HG02798 (cell line): Measurements from ENCODE around the gene MYO3B.
"Not testable (repeated sequence)": the region's sequence is repeated elsewhere in the genome, so short reads cannot be mapped to it uniquely, and the experiment has no call there.

Experiments used
- ATAC-seq: cut with Tn5 transposase; IDR thresholded peaks from one replicate; pipeline ENCODE4 v1.9.1; 2021; ENCODE audit warnings: mild to moderate bottlenecking; ENCODE audit not compliant: unreplicated experiment, poor library complexity

The MYO3B gene

DNA sequence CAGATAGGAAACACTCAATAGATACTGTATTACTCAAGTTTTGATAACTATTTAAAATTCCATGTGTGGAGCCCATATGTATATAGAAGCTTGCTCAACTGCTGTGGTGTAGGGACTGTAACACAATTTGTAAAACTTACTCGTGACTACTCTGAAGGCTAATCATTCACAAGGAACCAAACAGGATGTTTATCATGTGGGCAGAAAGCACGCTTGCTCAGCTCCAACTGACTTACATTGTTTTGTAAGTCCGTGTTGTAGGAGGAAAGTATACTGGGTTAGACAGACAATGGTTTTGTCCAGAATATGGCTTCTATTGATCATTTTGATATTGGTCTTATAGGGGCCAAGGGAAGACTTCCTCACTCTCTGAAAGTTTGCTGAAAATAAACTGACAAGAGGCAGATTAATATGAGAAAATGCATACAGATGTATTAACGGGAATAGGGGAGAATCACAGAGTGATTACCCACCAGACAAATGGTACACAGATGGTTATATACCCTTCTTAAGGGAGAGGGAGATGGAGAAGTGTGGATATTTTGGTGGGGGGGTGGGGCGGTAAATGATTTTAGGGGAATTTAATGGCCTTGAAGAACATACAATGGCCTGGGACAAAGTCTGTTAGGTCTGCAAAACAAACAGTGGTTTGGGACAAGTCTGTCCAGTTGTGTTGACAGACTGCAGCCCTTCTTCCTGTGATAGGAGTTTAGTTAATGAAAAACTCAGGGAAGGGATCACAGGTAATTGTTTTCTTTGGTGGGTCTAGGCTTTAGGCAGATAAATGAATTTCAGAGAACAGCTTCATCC lies 277.9 kb downstream of the MYO3B start:
- ATAC-seq = no peak

DNA sequence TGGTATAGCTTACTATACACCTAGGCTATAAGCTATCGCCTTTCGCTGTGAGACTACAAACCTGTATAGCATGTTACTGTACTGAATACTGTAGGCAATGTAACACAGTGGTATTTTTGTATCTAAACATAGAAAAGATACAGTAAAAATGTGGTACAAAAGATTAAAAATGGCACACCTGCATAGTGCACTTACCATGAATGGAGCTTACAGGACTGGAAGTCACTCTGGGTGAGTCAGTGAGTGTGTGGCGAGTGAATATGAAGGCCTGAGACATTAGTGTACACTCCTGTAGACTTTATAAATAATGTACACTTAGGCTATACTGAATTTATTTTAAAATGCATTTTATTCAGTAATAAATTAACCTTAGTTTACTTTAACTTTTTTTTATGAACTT lies 279.0 kb downstream of the MYO3B start:
- no peak for ATAC-seq

DNA sequence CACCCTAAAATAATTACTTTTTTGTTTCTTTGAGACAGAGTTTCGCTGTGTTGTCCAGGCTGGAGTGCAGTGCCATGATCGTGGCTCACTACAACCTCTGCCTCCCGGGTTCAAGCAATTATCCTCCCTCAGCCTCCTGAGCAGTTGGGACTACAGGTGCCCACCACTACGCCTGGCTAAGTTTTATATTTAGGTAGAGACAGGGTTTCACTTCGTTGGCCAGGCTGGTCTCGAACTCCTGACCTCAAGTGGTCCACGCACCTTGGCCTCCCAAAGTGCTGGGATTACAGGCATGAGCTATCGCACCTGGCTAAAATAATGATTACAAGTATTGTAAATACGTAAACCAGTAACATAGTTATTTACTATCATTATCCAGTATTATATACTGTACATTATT lies 279.8 kb downstream of the MYO3B start:
- no peak for ATAC-seq

DNA sequence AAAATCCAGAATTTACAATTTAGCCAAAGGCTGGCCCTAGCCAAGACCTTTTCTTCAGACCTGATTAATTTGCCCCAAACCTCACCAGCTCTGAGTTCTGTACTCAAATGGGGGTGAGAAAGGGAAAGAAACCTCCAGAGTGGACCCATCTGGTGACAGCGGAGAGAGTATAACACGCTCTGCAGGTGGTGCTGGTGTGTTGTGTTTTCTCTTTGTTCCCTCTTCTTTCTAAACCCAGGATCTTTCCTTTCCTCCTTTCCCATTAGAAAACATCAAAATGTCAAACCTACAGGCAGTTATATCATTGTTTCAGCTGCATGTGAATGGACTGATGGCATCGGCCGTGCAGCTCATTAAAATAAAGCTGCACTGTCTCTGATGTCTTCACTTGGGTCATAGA lies 283.9 kb downstream of the MYO3B start:
- ATAC-seq = no peak

DNA sequence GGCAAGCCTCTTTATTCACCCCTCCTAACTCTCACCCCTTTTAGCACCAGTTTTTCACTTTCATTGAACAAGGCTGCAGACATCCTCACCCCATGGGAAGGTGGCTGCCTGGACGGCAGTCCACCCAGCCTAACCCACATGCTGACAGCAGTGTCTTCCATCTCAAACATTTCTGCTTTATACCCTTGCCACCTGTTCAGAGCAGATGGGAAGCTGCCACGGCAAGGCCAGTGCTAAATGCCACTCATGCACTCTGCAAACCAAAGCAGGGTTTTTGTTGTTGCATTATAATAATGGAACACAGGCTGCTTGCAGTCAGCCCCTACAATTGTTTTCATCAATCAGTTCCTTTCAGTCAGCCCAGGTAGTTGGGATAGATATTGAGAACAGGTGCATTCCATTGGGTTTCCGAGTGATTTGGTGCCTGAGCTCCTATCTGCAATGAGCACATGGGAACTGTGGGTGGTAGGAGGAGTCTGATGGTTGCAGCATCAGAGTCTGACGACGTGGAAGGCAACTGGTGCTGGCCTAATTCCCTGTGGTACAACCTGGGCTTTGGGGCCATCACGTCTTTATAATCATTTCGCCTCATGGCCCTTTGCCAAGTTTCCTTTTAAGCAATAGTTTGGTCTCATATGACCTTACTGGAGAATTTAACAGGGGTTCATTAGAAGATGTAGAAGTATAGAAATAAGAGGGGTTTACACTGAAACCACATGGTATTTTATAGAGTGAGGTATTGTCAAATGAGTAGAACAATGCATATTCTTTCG lies 284.7 kb downstream of the MYO3B start:
- no peak for ATAC-seq

DNA sequence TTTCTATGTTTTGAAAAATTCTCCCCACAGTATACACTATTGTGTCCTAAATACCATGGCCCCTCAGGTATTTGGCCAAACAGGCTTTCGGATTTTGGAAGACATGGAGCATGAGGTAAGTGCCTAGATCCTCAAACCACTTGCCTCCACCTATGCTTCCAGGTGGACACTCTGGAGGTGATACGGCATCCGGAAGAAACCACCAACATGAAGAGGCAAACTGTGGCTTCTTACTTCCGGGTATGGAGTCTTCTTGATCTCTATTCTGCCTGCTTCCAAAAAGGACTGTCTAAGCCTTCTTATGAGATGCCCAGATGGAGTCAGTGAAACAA lies 285.2 kb downstream of the MYO3B start:
- no peak for ATAC-seq

DNA sequence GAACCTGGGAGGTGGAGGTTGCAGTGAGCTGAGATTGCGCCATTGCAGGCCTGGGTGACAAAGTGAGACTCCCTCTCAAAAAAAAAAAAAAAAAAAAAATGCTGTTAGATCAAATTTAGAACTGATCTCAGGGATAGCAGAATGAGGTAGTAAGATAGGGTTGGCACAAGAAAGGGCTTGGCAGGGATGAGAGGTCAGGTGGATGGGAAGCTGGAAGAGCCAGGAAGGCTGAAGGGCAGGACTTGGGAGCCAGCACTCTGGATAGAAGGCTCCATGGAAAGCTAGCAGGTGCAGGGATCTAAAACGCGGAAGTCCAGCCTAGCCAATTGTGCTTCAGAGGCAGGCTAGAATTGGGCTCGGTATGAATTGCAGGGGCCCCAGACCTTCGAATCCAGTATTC lies 286.3 kb downstream of the MYO3B start:
- ATAC-seq = no peak

DNA sequence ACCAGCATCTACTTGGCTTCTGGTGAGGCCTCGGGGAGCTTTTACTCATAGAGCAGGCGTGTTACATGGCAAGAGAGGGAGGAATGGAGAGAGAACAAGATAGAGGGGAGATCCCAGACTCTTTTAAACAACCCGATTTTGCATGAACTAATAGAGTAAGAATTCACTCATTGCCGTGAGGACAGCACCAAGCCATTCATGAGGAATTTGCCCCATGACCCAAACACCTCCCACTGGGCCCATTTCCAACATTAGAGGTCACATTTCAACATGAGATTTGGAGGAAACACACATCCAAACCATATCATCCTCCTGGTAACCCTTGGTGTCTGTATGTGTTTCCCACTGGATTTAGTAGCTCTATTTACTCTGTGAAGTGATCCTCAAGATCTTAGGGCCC lies 287.3 kb downstream of the MYO3B start:
- no peak for ATAC-seq

DNA sequence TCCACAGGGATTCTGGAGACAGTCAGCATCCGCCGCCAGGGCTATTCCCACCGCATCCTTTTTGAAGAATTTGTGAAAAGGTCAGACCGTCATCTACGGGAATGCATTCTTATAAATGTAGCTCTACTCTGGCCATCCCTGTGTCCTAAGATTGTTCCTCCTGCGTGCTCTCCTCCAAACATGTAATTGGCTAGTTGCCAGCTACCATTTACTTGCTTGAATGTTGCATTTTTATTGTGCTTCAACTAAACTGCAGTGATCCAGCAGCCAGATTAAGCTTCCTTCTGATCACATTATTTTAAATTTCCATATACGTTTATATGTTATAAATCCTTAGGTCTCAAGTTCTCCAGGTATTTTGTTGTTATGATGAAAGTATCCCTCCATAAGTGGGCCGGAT lies 288.7 kb downstream of the MYO3B start:
- ATAC-seq = no peak

DNA sequence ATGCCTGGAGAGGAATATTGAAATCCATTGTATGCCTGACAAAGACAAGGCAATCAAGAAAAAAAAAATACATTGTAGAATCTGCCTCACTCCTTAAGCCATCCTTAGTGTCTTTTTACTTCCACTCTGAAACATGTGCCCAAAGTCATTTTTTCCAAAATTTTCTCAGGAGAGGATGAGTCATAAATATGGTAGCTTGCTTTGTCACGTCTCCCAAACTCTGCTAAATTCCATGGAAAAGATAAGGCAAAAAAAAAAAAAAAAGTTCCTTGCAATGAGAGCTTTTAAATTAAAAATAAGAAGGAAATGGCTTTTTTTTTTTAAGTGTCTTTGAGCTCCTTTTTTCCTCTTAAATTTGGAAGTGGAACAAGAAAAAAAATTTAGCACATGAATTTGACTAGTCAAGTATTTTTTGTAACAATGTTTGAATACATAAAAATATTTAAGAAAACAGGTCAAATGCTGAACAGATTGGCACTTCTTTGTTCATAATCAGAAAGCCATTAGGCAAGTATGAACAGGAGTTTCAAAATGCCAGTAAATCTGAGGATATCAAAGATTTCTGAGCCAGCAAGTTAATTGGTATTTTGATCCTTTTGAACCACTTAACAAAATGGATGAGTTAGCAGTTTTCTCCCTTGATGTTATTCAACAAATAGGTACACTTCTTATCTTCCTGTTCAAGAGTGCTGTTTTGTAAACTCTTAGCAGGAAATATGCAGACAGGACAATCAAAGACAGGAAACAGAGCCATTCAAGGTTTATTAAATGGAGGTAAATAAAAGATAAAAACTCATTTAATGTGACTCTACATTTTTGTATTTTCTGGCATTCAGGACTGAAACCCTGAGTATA lies 289.8 kb downstream of the MYO3B start:
- no peak for ATAC-seq

DNA sequence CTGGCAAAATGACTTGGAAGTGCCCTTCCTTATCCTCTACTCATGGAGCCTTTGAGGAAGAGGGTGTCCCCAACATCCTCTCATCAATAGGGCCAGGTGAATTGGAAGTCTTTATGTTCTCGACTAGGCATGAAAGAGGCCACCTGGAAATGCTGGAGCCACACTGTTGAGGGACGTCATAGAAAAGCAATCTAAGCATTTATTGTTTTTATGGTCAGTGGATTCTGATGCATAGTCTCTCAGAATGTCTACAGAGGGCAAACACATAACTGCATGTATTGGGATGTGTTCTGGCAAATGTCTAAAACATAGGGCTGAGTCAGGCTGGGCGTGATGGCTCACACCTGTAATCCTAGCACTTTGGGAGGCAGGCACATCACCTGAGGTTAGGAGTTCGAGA lies 290.6 kb downstream of the MYO3B start:
- ATAC-seq = no peak

DNA sequence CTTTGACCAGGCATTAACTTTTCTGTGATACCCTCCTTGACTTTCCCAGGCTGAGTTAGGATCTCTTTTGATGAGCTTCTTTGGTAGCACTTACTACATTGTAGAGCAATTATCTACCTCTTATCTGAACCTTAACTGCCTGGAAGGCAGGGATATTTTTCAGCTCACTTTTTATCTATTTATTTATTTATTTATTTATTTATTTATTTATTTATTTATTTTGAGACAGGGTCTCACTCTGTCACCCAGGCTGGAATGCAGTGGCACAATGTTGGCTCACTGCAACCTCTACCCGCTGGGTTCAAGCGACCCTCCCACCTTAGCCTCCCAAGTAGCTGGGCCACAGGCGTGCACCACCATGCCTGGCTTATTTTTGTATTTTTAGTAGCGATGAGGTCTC lies 294.6 kb downstream of the MYO3B start:
- ATAC-seq = not testable (repeated sequence)

DNA sequence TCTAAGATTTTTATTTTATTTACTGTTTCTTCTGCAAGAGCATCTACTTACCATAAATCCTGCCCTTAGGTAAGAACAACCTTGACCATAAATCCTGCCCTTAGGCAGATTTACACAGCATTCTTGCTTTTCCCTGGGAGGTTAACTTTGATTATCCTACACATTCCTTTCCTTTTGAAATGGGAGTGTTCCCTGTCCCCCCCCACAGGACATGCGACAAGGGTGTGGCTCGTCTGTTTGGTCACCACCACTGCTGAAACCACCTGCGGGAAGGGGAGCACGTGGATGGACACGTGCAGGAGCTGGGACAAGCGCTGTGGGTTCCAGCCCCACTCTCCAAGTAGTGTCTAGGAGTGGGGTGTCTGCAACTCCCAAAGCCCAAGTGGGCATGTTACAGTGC lies 297.9 kb downstream of the MYO3B start:
- ATAC-seq = no peak

DNA sequence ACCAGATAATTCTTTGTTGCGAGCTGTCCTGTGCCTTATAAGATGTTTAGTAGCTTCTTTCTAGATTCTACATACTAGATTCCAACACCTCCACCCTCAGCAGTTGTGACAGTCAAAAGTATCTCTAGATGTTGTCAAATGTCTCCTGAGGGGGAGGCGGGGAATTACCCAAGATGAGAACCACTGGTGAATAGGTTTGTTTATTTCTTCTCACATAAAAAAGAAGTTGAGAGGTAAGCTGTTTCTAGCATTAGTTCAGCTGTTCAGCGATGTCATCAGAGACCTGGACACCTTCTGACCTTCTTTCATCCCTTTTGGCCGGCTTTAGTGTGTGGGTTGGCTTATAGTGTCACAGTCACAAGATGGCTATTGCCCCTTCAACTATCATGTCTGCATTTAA lies 299.7 kb downstream of the MYO3B start:
- no peak for ATAC-seq

DNA sequence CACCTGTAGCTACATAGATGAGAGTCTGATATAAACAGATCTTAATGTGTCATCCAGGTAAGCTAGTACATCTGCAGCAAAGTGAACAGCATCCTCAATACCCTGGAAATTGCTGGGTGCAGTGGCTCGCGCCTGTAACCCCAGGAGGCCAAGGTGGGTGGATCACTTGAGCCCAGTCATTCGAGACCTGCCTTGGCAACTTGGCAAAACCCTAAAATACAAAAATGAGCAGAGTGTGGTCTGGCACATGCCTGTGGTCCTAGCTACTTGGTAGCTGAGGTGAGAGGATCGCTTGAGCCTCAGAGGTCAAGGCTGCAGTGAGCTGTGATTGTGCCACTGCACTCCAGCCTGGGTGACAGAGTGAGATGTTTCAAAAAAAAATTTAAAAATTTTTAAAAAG lies 303.3 kb downstream of the MYO3B start:
- no peak for ATAC-seq

DNA sequence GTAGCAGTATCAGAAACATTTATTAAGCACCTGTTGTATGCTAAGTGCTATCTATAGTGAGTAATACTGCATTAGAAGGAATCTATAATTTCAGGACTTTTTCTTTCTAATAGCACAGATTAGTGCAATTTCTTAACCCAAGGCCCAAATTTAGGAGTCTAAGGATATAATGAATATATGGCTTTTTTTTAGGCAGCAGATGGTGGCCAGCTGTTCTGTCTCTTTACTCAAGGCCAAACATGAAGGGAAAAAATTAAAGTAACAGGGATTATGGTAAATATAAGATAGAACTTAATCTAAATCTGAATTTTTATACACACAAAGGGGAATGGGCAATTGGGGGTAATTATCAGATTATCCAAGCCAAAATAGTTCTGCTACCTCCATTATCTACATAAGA lies 306.6 kb downstream of the MYO3B start:
- ATAC-seq = no peak

DNA sequence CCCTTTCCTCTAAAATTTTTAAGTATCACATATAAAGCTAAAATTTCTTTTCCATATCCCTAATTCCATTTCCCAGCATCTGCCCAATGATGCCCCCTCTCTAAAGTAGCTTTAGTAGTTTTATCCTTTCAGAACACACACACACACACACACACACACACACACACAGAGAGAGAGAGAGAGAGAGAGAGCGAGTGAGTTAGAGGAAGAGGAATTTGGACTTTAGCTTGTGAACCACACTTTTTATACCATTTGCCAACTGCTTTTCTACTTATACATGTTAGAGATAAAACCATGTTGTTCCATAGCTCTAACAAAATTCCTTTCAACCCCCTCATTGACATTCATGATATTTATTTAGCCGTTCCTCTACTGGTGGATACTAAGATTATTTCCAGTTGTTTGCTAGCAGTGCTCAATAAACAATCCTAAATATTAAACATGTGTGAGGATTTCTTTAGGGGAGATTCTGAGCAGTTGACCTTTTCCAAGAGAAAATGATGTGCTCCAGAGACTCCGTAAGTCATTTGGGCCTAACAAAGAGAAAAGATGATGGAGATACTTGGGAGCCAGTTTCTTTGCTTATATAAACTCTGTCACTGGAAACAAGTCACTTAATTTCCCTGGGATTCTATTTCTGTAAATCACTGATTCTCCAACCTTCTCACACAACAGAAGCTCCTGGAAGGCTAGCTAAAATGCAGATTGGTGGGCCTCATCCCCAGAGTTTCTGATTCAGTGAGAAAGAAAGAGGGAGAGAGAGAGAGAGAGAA lies 307.5 kb downstream of the MYO3B start:
- no peak for ATAC-seq

DNA sequence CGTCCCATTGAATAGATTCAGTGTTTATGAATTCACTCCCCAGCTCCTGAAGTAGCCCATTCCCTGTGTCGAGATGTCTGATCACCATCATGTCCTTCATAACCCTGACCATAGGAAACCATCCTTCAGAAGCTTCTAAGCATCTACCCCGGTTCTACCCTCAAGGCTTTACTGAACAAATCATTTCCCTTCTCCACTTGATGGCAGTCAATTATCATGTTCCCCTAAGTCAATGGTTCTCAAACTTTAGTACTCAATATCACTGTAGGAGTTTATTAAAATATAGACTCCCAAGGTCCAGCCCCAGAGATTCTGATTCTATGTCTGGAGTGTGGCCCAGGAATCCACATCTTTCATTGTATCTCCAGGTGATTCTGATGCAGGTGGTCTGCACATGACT lies 308.8 kb downstream of the MYO3B start:
- no peak for ATAC-seq

DNA sequence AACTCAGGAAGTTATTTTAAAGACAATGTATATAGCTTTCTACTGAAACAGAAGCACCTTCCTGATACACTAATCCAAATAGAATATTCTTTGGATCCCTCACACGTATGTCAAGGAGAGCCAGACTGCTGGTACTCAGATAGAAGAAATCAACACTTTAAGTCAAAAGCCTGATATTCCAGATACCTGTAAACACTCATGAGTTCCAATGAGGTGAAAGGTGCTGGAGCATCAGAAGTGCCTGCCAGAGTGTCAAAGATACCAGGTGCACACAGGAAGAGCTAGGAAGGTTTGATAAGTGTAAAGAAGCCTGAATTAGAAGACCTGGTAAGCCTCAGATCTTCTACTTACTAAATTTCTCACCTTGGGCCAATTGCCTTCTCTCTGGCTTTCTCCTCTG lies 310.9 kb downstream of the MYO3B start:
- no peak for ATAC-seq

DNA sequence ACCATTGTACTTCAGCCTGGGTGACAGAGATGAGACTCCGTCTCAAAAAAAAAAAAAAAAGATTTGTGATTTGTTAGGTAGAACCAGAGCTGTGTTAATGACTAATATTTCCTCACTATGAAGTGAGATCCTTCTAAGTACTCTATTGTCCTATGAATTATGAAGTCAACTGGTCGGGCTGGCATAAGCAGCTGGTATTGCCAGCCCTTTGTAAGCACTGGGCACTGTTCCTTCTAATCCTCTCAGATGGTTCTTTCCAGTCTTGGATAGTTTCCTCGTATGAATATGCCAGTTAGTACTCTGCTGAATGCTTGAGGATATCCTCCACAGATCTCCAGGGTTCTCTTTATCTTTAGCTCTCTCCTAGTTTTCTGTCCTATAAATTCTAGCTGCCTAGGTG lies 314.1 kb downstream of the MYO3B start:
- no peak for ATAC-seq
